HG03521 (cell line): ENCODE results near the gene MED10.

Experiments used
- ATAC-seq: cut with Tn5 transposase; IDR thresholded peaks from one replicate; pipeline ENCODE4 v1.9.1; 2021; ENCODE audit warnings: mild to moderate bottlenecking, moderate library complexity; ENCODE audit not compliant: unreplicated experiment

Gene MED10

GRCh38 chr5:6353602-6354302, 24.6 kb downstream of the MED10 start:
- no peak for ATAC-seq

- no peak for ATAC-seq
Measured at GRCh38 chr5:6350277-6351090, 27.9 kb downstream of the MED10 start.

- no peak for ATAC-seq
Measured at GRCh38 chr5:6349387-6349786, 29.0 kb downstream of the MED10 start.

- no peak for ATAC-seq
Measured at GRCh38 chr5:6348476-6349000, 29.8 kb downstream of the MED10 start.

- ATAC-seq, result no peak
Measured at GRCh38 chr5:6347673-6348072, 30.7 kb downstream of the MED10 start.

GRCh38 chr5:6347165-6347564, 31.2 kb downstream of the MED10 start:
- no peak for ATAC-seq

- no peak for ATAC-seq
Measured at GRCh38 chr5:6344593-6344989, 33.8 kb downstream of the MED10 start.

- no peak for ATAC-seq
Measured at GRCh38 chr5:6343951-6344592, 34.3 kb downstream of the MED10 start.

GRCh38 chr5:6342689-6343315, 35.5 kb downstream of the MED10 start:
- no peak for ATAC-seq

GRCh38 chr5:6340100-6340499, 38.2 kb downstream of the MED10 start:
- no peak for ATAC-seq

- no peak for ATAC-seq
Measured at GRCh38 chr5:6338871-6339270, 39.5 kb downstream of the MED10 start.

GRCh38 chr5:6338135-6338534, 40.2 kb downstream of the MED10 start:
- ATAC-seq, result no peak

GRCh38 chr5:6333182-6333905, 45.0 kb downstream of the MED10 start:
- ATAC-seq, result no peak

- ATAC-seq, result no peak
Measured at GRCh38 chr5:6328173-6328572, 50.2 kb downstream of the MED10 start.

GRCh38 chr5:6326776-6327175, 51.6 kb downstream of the MED10 start:
- no peak for ATAC-seq

- ATAC-seq, result no peak
Measured at GRCh38 chr5:6322163-6322713, 56.1 kb downstream of the MED10 start.
